HG03520 (cell line): ENCODE results near the gene EBF3.
"Not testable (repeated sequence)": the region's sequence is repeated elsewhere in the genome, so short reads cannot be mapped to it uniquely, and the experiment has no call there.

Experiments used
- ATAC-seq: cut with Tn5 transposase; IDR thresholded peaks from one replicate; pipeline ENCODE4 v1.9.1; 2021; ENCODE audit warnings: mild to moderate bottlenecking, moderate library complexity; ENCODE audit not compliant: unreplicated experiment

Gene EBF3

GRCh38 chr10:129929343-129930292 lies 34.5 kb downstream of the EBF3 start:
- no peak for ATAC-seq

- ATAC-seq, result no peak
Observed at GRCh38 chr10:129927351-129928120, 36.5 kb downstream of the EBF3 start.

DNA sequence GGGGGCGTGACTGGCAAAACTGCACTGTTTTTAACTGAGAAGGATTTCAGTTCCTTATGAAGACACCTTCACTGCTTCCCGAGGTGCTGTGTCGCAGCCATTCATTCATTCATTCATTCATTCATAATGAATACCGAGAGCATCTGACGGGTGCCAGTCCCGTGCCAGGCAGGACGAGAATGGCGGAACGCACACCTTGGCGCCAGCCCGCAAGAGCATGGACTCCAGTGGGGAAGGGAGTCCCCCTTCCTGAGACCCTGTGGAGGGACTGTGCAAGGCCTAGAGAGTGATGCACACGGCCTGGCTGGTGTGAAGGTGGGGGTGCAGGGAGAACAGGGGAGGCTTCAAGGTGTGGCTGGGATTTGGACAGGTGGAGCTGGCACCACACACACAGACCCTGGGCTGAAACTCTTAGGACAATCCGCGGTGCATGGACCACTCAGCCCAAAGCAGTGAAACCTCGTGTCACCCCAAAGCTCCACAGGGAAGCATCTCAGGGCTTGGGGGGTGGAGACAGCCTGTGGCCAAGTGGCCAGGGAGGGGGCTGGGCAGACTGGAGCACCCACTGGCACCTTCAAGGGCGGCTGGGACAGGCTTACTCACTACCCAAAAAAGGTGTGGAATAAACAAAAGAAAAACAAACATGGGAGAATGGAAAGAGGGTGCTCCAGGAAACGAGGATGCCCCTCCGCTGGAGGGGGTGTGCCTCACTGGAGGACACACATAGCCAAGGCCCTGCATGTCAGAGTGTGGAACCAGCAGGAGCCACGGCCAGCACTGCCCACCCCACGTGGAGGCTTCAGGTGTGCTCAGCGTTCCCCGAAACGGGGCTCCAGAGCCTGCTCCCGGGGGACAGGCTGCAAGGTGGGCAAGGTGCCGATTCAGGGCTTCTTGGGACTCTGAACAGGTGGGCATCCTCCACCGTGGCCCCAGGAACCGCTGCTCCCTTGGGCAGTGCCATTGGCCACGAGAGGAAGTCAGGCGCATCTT lies 37.7 kb downstream of the EBF3 start:
- ATAC-seq, result no peak

- no peak for ATAC-seq
Observed at GRCh38 chr10:129924375-129925085, 39.5 kb downstream of the EBF3 start.

- ATAC-seq, result no peak
Observed at GRCh38 chr10:129922598-129923123, 41.4 kb downstream of the EBF3 start.

GRCh38 chr10:129921801-129922597 lies 42.1 kb downstream of the EBF3 start:
- ATAC-seq, result no peak

DNA sequence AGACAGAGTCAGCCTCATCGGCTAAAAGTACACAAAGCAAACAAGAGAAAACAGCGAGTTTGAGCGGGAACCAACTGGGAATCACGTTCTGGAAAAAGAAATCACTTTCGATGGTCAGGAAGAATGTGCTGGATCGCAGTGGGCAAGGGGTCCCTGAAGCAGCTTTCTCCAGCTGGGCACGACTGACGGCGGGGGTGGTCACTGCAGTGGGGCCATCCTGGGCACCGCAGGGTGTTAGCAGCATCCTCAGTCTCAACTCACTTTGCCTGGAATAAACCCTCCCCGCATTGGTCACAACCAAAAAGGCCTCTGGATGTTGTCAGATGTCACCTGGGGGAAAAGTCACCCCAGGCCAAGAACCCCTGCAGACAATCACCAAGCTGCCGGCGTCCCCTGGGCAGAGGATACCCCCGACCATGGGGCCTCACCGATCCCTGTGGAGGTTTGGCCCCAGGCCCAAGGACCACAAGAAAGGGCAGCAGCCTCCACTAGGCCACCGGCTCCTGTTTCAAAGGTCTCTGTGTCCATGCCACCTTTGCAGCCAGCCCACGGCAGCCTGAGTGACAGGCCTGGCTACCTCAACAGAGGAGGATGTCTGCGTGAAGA lies 42.9 kb downstream of the EBF3 start:
- no peak for ATAC-seq

DNA sequence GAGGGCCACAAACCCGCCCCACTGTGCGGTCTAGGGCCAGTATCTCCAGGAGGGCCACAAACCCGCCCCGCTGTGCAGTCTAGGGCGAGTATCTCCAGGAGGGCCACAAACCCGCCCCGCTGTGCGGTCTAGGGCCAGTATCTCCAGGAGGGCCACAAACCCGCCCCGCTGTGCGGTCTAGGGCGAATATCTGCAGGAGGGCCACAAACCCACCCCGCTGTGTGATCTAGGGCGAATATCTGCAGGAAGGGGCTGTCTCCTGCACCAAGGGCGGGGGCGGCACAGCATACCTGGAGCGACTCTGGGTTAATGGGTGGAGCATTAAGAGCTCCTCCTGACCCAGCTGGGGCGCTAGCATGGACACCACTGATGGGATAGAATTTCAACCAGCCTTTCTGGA lies 43.9 kb downstream of the EBF3 start:
- ATAC-seq, result not testable (repeated sequence)

DNA sequence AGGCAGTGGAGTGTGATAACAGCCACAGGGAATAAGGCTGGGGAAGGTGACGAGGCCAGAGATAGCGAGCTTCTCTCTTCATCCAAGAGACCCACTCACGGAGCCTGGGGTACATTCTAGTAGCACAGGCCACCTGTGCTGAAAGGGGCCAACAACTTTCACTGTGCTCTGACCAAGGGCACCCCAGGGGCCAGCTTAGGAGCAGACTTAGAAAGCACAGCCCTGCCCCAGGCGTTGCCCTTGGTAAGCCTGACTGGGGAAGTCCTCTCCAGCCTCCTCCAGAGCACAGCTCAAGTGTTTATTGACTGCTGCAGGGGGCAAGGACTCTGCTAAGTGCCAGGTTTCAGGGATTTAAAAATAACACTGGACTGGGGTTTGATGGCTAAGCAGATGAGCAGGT lies 44.7 kb downstream of the EBF3 start:
- ATAC-seq, result no peak

- ATAC-seq, result no peak
Observed at GRCh38 chr10:129918836-129919235, 45.2 kb downstream of the EBF3 start.

GRCh38 chr10:129918401-129918800 lies 45.7 kb downstream of the EBF3 start:
- no peak for ATAC-seq

GRCh38 chr10:129917936-129918335 lies 46.1 kb downstream of the EBF3 start:
- no peak for ATAC-seq

- ATAC-seq, result no peak
Observed at GRCh38 chr10:129916506-129916995, 47.5 kb downstream of the EBF3 start.

- ATAC-seq, result no peak
Observed at GRCh38 chr10:129915526-129916378, 48.3 kb downstream of the EBF3 start.

DNA sequence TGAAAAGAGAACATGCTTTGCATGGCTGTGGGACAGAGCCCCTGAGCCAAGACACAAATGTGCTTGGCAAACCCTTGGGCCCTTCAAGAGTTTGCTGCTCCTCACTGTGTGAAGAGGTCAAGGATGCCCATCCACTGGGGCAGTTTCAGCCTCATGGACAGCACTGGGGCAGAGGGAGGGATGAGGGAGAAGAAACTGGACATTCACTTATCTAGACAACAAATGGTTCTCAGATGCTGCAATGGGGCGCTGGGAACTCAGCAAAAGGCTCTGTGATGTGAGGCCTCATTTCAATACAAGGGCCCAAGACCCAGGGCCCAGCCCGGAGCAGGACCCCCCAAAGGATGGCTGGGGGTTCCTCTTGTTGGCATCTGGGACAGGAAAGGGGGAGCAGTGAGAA lies 49.1 kb downstream of the EBF3 start:
- no peak for ATAC-seq

DNA sequence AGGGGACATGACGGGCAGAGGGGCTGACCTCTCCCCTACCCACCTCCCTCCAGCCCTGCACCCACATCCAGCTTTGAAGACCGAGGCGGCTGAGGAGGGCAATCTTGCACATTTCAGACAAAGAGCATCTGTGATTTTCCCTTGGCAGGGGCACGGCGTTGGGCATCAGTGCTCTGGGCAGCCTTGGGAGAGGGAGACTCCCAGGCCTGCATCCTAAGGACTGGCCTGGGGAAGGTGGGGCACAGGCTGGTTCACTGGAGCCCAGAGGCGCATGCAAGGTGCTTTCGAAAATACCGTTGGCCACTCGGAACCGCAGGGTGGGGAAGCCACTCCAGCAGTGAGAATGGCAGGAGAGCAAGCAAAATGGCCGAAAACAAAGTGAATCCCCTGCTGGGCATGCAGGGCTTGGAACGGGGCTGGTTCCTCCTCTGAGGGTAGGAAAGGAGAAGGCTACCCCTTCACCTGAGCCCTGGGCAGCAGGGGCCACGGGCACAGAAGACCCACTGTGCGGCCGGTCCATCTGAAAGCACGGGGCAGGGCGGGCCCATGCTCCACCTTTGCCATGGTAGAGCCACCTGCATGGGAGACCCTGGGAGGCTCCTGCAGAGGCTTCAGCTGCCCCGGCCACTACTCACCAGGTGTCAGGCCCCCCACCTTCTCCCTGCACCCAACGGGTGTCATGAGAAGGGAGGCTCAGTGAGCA lies 49.8 kb downstream of the EBF3 start:
- no peak for ATAC-seq
